Measurements from ENCODE around the gene LIPH.
"Not testable (repeated sequence)": the region's sequence is repeated elsewhere in the genome, so short reads cannot be mapped to it uniquely, and the experiment has no call there.

The LIPH gene

GRCh38 chr3:185484296-185484695 lies 68.1 kb downstream of the LIPH start:
- no peak for DNase-seq

DNA sequence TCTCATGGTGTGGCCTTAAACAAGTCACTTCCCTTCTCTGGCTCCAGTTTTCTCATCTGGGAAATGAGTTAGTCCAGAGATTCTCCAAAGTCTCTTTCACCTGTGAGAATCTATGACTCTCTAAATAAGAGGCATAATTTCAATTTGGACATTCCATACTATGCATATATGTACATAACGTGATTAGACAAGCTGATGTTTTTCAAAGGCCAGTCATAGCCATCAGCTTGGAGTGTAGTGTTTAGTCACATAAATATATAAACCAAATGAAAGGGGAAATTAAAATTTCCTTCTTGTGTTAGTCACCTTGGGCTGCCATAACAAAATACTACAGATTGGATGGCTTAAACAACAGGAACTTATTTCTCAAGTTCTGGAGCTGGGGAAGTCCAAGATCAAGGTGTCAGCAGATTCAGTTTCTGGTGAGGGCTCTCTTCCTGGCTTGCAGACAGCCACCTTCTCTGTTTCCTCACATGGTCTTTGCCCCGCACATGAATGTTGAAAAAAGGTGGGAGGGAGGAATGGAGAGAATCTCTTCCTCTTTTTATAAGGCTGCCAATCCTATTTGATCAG lies 72.9 kb downstream of the LIPH start:
- no peak for DNase-seq

DNA sequence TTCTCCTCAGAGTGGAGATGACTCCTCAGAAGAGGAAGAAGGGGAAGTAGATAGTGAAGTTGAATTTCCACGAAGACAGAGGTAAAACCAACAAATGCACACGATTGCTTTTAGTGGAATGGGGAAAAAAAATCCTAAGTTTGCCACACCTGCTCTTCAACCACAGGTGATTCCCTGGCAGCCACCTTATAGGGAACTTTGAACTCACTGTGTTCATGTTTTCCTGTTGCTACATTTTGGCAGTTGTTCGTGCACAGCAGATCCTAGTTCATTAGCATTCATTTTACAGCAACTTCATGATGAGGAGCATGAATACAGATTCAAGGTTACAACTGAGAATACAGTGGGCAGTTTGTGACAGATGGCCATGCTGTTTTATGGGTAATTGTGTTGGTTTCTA lies 75.1 kb downstream of the LIPH start:
- no peak for DNase-seq

DNA sequence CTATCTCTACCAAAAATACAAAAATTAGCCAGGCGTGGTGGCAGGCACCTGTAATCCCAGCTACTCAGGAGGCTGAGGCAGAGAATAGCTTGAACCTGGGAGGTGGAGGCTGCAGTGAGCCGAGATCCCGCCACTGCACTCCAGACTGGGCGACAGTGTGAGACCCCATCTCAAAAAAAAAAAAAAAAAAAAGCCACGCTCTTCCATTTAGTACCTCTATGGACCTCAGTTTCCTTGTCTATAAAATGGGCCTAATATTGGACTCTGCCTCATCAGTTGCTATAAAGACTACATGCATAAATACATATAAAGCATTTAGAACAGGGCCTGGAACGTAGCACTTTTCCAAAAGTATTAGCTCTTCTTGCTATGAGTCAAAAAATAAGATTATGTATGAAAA lies 77.5 kb downstream of the LIPH start:
- DNase-seq, result not testable (repeated sequence)

DNA sequence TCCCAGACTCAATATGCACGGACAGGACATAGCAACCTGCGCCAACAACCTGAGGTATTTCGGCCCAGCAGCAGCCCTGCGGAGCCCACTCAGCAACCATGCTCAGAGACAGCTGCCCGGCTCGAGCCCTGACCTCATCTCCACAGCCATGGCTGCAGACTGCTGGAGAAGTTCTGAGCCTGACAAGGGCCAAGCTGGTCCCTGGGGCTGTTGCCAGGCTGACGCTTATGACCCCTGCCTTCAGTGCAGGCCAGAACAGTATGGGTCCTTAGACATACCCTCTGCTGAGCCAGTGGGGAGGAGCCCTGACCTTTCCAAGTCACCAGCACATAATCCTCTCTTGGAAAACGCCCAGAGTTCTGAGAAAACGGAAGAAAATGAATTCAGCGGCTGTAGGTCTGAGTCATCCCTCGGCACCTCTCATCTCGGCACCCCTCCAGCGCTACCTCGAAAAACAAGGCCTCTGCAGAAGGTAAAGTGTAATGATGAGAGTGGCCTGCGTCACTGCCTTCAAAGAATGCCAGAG lies 79.0 kb downstream of the LIPH start:
- DNase-seq, result no peak

GRCh38 chr3:185470323-185470722 lies 82.1 kb downstream of the LIPH start:
- DNase-seq, result no peak

GRCh38 chr3:185469542-185469941 lies 82.8 kb downstream of the LIPH start:
- DNase-seq, result no peak

GRCh38 chr3:185466123-185466522 lies 86.3 kb downstream of the LIPH start:
- not testable (repeated sequence) for DNase-seq

DNA sequence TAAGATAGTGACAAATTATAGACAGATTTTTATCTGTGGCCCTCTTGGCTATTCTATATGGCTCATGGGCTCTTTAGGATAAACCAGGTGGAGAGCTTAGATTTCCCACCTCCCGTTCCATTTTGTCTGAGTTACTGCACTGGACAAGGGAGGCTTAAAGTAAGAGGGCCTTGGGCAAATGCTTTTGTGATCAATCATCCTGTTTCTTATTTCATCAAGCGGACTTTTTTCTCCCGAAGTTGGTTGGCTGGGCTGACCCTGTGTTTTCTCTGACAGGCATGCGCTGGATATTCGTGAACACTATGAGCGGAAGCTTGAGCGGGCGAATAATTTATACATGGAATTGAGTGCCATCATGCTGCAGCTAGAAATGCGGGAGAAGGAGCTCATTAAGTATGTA lies 86.9 kb downstream of the LIPH start:
- DNase-seq, result no peak

DNA sequence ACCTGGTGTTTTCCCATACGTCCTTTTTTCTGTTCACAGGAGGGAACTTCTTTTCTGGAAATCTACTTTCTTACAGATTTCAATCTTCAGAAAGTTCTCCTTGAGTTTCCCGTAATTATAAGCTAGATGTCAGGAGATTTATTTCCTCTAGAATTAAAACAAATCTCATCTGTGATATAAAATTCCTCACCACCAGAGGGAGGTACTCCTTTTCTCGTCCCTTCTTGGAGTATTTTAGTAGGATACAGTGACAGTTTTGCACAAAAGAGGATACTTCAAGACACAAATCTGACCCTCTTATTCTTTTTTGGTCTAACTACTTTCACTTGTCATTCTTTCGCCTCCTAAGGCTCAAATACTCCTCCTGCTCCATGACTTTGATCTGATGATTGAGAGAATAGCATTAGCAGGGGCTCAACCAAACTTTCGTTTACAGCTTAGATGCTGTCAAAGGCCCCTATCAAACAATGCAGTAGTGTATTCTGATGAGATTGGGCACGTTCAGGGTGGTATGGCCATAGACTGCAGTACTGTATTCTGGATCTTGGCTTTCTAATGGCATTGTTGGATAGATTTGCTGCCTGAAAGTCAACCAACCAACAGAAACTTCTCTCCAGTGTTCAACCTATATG lies 91.6 kb downstream of the LIPH start:
- no peak for DNase-seq

DNA sequence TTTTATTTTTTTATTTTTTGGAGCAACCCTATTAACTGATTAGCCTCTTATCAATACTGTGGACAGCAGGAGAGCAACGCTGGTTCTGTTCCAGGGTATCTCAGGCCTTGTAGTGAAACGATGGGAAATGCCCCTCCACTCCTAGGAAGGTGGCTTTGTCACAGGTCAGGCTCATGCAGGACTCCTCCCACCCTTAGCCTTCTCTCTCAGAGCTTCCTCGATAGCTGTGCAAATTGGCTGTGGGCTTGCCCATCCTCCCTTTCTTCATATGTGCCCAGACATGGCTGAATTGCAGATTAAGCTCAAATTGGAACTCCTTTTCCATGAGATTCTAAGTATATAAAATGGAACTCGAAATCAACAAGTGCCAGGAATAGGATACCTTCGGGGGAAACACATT lies 92.1 kb downstream of the LIPH start:
- no peak for DNase-seq

- no peak for DNase-seq
Observed at GRCh38 chr3:185457376-185457775, 95.0 kb downstream of the LIPH start.
